MCF 10A (cell line): ENCODE data around the gene USP17L24. TPM values are rescaled to one million over a fixed set of nuclear protein-coding genes. Genes with fewer than 3 reads are reported as not detected.
"Not testable (repeated sequence)": the region's sequence is repeated elsewhere in the genome, so short reads cannot be mapped to it uniquely, and the experiment has no call there.

Source experiments
- BruUV-seq: library from RNA; stranded (reverse); fragments of 400-500 nt; replicated peaks from 2 replicates; lab custom pipeline; 2021; lab: Mats Ljungman, UMichigan
- CTCF ChIA-PET: fragments of 300-600 bp; sonication (Branson Sonifier 250); formaldehyde crosslinking; extraction: SDS; loops from one replicate; lab custom pipeline; 2021; ENCODE audit warnings: antibody characterized with exemption, inconsistent platforms; lab: Yijun Ruan, JAX
- POLR2A ChIA-PET: fragments of 300-600, 350-650 bp; sonication (Branson Sonifier 250); formaldehyde crosslinking; extraction: SDS; loops from one replicate; lab custom pipeline; 2020; ENCODE audit warnings: antibody characterized with exemption, inconsistent platforms; lab: Yijun Ruan, JAX
- DNase-seq: peaks from one replicate; pipeline ENCODE4 v3.0.0-alpha.2; 2018; ENCODE audit not compliant: unreplicated experiment
- H3K27ac Mint-ChIP-seq: one replicate; pipeline ENCODE4 v1.8.0; 2022; ENCODE audit warnings: mild to moderate bottlenecking, low read depth, mixed read lengths; ENCODE audit not compliant: unreplicated experiment
- H3K27me3 Mint-ChIP-seq: one replicate; pipeline ENCODE4 v1.8.0; 2022; ENCODE audit warnings: mixed read lengths; ENCODE audit not compliant: insufficient read depth, unreplicated experiment
- H3K36me3 Mint-ChIP-seq: one replicate; pipeline ENCODE4 v1.8.0; 2022; ENCODE audit warnings: mild to moderate bottlenecking, moderate library complexity, mixed read lengths; ENCODE audit not compliant: insufficient read depth, unreplicated experiment
- H3K4me1 Mint-ChIP-seq: one replicate; pipeline ENCODE4 v1.8.0; 2022; ENCODE audit warnings: mixed read lengths; ENCODE audit not compliant: insufficient read depth, unreplicated experiment
- H3K4me3 Mint-ChIP-seq: one replicate; pipeline ENCODE4 v1.8.0; 2022; ENCODE audit warnings: mild to moderate bottlenecking, moderate library complexity, mixed read lengths; ENCODE audit not compliant: unreplicated experiment
- H3K9me3 Mint-ChIP-seq: one replicate; pipeline ENCODE4 v1.8.0; 2022; ENCODE audit warnings: mixed read lengths; ENCODE audit not compliant: unreplicated experiment
- intact Hi-C: fragments of 100-400 bp; cut with micrococcal nuclease; formaldehyde crosslinking; loops from 2 replicates; pipeline ENCODE4 v1.14.1; 2022
- total RNA-seq: library from RNA; stranded (reverse); gene quantifications from 2 replicates; pipeline ENCODE4 v1.2.3, GENCODE V29; 2022

USP17L24 gene
- total RNA-seq, 1 experiment from 2014 or later, result not detected

GRCh38 chr4:9362829-9363228, 37.9 kb downstream of the USP17L24 start, which contains the start of gene USP17L30:
Gene USP17L30 (plus strand): TSS chr4:9363129. CDS start chr4:9363129, 0 bp downstream.
- BruUV-seq, H3K4me3 Mint-ChIP-seq, DNase-seq, POLR2A ChIA-PET, CTCF ChIA-PET, H3K27ac Mint-ChIP-seq, intact Hi-C loops, H3K9me3 Mint-ChIP-seq, H3K27me3 Mint-ChIP-seq, H3K4me1 Mint-ChIP-seq, H3K36me3 Mint-ChIP-seq: not testable (repeated sequence)

Other genes with a start within 250 kb of the USP17L24 start
- not detected in 2 replicates for gene FAM90A26, start 154.8 kb upstream of the USP17L24 start, total RNA-seq
- gene USP17L10, start 114.5 kb upstream of the USP17L24 start, total RNA-seq, result not detected in 2 replicates
- gene USP17L11, start 109.8 kb upstream of the USP17L24 start, total RNA-seq, result not detected in 2 replicates
- not detected in 2 replicates for gene USP17L12, start 105.0 kb upstream of the USP17L24 start, total RNA-seq
- gene USP17L13, start 100.3 kb upstream of the USP17L24 start, total RNA-seq, result not detected in 2 replicates
- gene USP17L15, start 90.8 kb upstream of the USP17L24 start, total RNA-seq, result not detected in 2 replicates
- gene USP17L17, start 81.3 kb upstream of the USP17L24 start, total RNA-seq, result not detected in 2 replicates
- not detected in 2 replicates for gene USP17L18, start 76.5 kb upstream of the USP17L24 start, total RNA-seq
- not detected in 2 replicates for gene USP17L19, start 71.8 kb upstream of the USP17L24 start, total RNA-seq
- not detected in 2 replicates for gene USP17L20, start 67.0 kb upstream of the USP17L24 start, total RNA-seq
- not detected in 2 replicates for gene USP17L21, start 62.3 kb upstream of the USP17L24 start, total RNA-seq
- not detected in 2 replicates for gene USP17L22, start 57.5 kb upstream of the USP17L24 start, total RNA-seq
- gene USP17L25, start 4.7 kb downstream of the USP17L24 start, total RNA-seq, result not detected in 2 replicates
- gene USP17L26, start 9.5 kb downstream of the USP17L24 start, total RNA-seq, result not detected in 2 replicates
- not detected in 2 replicates for gene USP17L5, start 14.2 kb downstream of the USP17L24 start, total RNA-seq
- gene USP17L27, start 19.0 kb downstream of the USP17L24 start, total RNA-seq, result not detected in 2 replicates
- not detected in 2 replicates for gene USP17L28, start 23.7 kb downstream of the USP17L24 start, total RNA-seq
- gene USP17L29, start 28.5 kb downstream of the USP17L24 start, total RNA-seq, result not detected in 2 replicates
- not detected in 2 replicates for gene USP17L30, start 38.0 kb downstream of the USP17L24 start, total RNA-seq
- not detected in 2 replicates for gene DEFB131A, start 119.2 kb downstream of the USP17L24 start, total RNA-seq